Measurements from ENCODE around the gene PDIA5.

Gene PDIA5

DNA sequence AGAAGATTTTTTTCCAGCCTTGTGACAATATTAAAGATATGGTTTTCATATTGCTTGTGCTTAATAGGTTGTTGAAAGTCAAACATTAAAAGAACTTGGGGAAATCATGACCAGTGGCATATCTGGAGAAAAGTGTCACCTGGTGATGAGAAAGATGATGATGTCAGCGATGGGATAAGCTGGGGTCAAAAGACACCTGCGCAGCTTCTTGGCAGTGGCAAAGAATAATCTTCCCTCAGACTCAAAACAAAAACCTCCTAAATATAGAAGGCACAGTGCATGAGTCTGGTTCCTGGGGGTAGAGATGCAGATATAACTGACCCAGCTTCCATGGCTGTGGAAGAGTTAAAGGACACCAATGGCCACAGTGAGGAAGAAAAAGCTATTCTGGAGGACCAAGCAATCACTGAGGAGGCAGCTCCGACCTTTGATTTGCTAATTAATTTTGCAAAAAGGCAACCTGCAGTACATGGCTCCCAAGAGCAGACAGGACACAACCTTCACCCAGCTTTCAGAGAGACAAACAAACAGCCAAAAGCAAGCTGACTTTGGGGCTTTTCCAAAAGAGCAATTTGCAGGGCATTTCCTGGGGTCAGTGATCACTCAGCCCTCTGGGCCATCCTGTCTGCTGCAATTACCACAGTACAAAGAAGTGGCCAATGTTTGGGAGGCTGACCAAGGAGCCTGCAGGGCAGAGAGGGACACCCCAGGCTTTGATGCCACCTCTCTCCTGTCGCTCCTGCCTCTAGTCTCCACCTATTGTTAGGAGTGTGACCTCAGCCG lies 21.7 kb upstream of the PDIA5 start:
- DNase-seq = no peak

DNA sequence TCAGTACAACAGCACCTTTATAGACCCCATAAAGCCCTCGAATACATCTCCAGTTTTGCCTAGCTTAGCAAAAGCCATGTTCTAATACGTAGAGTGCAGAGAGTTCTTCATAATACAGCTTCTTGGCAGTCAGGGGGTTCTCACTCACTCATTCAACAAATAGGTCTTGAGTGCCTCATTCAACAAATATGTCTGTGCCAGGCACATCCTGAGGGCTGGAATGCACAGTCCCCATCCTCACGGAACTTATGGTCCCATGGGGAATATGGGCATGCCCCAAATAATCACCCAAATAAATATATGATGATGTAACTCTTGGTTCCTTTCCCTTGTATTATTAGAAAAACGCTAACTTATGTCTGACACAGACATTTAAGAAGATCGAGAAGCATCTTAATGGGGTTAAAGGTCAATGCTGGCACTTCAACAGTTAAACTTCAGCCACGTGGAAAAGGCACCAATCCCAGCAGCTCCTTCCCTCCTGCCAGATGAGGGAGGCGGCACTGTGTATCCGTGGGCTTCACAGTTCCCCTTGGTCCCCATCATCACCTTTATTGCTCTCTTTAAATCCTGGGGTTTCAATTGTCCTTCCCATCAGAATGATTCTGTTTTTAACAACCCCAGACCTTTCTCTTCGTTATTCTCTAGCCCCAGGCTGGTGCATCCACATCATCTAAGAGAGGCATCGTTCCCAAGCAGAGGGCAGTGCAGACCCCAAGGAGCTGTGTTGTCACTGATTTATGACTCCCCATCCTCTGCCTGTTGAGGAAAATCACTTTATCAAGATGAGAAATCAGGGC lies 20.4 kb upstream of the PDIA5 start:
- no peak for DNase-seq

- no peak for DNase-seq
These were observed 19.8 kb upstream of the PDIA5 start for GRCh38 chr3:123047062-123047319.

DNA sequence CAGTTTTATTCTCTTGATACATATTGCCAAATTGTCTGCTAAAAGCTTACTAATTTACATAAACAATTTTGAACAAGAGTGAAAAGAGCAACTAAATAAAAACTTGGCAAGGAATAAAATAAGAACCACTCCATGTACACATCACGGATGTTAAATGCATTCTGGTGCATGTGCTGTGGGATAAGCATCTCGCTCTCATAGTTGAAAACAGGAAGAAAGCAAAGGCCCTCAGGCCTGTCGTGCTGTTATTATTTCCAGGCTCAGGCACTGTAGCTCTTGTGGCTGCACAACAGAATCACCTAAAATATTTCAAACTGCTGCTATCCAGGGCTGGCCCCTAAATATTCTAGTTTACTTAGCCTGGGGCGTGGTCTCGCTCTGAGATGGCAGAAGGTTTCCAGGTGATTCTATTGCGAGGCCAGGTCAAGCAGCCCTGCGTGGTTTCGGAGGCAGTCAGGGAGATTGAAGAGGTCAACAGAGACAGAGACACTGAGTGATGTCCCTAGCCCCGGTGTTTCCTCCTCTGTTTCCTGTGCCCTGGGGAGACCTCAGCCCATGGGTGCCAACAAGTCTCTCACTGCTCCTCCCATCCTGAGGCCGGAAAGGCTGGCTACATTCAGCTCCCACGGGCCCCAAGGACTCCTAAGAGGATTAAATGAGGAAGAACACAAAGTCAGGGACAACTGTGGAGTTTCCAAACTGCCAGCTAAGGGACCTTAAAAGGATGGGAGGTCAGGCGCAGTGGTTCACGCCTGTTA lies 18.2 kb upstream of the PDIA5 start:
- no peak for DNase-seq

DNA sequence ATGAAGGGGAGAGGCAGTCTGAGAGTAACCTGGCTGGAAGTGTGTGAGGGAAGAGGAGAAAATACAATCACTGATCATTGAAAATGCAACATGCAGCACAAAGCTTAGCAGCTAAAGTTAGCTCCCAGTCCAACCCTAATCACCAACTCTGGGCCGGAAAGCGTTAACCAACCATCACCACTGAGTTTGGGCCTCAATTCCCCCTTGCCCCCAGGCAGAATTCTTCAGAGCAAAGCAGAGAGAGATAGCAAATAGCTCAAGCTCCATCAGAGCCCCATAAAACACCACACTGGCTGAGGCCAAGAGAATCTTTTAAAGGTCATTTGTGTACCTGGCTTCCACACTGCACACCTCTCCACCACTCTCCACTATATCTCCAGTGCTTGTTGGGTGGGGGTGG lies 16.2 kb upstream of the PDIA5 start:
- DNase-seq = no peak

GRCh38 chr3:123053107-123053506 lies 13.7 kb upstream of the PDIA5 start:
- no peak for DNase-seq

DNA sequence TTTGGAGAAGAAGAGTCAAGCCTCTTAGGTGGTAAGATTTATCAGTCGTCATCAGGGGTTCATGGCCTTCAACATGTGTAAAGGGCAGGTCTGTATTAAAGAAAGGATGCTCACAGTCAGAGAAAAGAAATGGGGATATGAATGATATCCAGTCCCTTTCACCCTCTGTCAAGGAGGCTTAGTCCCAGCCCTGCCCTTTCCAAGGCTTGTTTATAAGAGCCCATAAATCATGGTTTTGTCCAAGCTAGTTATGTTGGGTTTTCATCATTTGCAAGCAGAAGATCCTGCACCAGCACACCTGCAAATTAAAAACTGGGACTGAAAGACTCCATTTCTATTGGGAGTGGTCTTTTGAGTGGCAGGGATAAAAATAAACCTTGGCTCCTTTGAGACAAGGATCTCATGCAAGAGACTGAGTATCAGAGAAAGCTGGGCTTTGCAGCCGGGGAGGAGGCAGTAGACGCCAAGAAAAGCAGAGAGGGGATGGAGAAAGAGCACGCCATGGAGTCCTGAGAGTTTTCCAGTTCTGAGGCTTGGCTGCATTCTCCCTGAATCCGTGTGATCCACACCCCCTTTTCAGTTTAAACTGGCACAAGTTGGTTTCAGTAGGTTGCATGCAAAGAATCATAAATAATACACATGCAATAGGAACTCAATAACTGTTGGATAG lies 12.6 kb upstream of the PDIA5 start:
- DNase-seq = no peak

DNA sequence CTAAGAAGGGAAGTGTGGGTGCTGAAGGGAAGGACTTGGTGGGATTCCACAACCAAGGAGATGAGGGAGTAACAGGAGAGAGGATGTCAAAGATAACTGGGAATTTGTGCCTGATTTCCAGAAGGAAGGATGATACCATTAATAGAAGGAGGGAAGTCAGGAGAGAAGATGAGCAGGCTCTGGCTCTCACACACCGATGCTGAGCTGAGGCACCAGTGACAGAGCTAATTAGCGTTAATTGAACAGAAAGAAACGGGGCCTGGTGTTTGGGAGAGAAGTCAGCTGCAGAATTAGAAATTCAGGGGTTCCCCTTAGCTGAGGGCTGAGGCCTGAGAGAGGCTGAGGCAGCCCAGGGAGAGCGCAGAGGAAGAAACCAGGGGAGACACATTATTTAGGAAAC lies 11.9 kb upstream of the PDIA5 start:
- no peak for DNase-seq

- DNase-seq = no peak
These were observed 11.5 kb upstream of the PDIA5 start for GRCh38 chr3:123055352-123055751.

DNA sequence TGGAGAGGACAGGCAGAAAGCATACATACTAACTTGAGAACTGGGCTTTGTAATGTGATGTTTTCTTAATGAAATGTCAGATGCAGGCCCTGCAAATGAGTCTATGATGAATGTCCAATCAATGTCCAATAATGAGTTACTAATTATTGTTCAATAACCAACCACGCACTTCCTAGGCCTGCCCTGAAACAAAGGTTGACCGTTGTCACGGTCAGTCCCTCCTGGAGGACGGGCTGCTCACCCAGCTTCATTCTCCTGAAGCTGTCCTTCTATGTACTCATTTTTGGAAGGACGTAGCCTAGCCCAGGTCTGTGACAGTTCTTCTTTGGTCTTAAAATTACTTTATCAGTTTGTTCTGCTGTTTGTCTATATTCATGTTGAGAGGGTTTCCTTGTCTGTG lies 8.3 kb upstream of the PDIA5 start:
- no peak for DNase-seq

- DNase-seq = no peak
These were observed 6.8 kb upstream of the PDIA5 start for GRCh38 chr3:123060054-123060453.

GRCh38 chr3:123061856-123062255 lies 5.0 kb upstream of the PDIA5 start:
- no peak for DNase-seq

DNA sequence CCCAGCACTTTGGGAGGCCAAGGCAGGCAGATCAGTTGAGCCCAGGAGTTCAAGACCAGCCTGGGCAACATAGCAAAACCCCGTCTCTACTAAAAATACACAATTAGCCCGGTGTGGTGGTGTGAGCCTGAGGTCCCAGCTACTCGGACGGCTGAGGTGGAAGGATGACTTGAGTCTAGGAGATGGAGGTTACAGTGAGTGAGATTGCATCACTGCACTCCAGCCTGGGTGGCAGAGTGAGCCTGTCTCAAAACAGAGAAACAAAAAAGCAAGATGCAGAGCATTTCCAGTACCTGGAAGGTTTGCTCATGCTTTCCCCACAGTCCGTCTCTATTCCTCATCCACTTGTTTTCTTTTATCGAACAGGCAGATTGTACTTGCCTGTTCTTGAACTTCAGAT lies 3.8 kb upstream of the PDIA5 start:
- DNase-seq = no peak

DNA sequence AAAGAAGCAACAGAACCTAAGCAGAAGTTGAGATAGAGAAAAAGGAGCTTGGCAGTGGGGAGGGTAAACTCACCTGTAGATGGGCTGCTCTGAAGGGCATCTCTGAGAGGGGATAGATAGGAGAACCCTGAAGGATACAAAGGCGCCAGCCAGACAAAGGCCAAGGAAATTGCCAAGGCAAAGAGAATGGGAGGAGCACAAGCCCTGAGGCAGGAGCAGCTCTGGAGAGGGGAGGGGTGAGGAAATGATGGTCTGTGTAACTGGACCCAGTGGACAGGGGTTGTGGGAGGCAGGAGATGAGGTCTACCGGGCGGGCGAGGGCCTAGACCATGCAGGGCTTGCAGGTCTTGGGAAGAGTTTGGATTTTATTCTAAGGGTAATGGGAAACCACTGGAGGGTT lies 2.3 kb upstream of the PDIA5 start:
- DNase-seq = no peak

- no peak for DNase-seq
These were observed 1.9 kb upstream of the PDIA5 start for GRCh38 chr3:123064914-123065313.

GRCh38 chr3:123066599-123066895 lies 278 bp upstream of the PDIA5 start:
- DNase-seq = no peak

DNA sequence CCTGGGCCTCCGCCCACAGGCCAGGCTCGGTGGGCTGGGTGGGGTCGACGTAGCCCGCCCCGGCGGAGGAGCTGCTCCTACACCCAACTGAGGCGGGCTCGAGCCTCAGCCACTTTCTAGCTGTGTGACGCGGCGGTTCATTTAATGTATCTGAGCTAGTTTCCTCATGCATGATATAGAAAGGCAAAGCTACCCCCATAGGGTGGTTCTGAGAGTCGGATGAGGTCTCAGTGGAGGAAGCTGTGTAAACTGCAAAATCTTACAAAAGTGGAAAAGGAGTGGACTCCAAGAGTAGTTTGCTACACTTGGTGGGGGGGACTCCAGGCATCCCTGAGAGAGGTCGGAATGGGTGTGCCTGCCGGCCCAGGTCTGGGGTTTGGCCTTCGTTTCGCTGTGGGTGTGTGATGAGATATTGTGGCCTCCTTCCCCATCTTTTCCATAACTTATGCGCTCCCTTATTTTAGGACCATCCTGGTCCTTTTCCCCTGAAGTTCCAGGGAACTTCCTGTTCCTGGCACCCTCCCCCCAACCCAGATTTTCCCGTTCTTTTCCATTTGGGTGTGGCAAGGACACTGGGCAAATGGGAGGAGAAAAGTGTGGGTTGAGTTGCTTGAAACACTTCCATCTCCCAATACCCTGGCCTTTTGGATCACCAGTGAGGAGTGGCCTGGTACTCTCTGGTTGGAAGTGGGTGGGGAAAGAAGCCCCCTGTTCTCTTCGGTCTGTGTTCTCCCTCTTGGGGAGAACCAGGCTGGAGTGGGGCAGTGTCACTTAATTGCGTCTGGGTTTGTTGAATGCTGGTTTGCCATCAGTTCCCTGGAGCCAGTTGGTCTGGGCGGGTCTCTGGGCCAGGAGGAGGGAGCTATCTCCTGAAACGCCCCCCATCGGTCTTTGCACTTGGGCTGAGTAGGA lies 1.1 kb downstream of the PDIA5 start:
- DNase-seq = no peak

GRCh38 chr3:123068601-123069381 lies 2.0 kb downstream of the PDIA5 start:
- no peak for DNase-seq

GRCh38 chr3:123070510-123070909 lies 3.7 kb downstream of the PDIA5 start:
- DNase-seq = no peak

- no peak for DNase-seq
These were observed 4.3 kb downstream of the PDIA5 start for GRCh38 chr3:123071146-123071545.

DNA sequence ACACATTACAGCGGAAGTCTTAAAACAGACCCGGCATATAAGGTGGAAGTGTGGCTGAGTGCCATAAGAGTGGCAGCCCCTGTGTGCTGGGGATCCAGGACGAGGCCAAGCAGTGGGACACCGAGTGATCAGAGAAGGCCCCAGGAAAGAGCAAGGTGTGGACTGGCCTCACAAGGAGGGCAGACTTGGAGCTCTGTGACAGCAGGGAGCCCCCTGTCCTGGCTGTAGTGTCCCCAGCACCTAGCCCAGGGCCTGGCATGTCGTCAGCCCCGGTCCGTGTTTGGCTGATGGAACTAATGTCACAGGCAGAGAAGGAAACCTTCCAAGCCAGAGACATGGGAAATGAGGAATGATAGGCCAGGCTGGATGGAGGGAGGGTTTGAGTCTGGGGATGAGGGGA lies 4.8 kb downstream of the PDIA5 start:
- DNase-seq = no peak

GRCh38 chr3:123072152-123072551 lies 5.3 kb downstream of the PDIA5 start:
- DNase-seq = no peak
